H4 (cell line): Measurements from ENCODE around the gene SHF. TPM values are rescaled to one million over a fixed set of nuclear protein-coding genes. Genes with fewer than 3 reads are reported as not detected.
"Not testable (repeated sequence)": the region's sequence is repeated elsewhere in the genome, so short reads cannot be mapped to it uniquely, and the experiment has no call there.

Experiments used
- DNase-seq: peaks from one replicate; pipeline ENCODE4 v3.0.0-alpha.2; 2015; ENCODE audit warnings: low spot score
- total RNA-seq: library from RNA; depleted of rRNA; stranded (reverse); fragments of >200 nt; shearing (Covaris generic); gene quantifications from 2 replicates; pipeline ENCODE4 v1.2.3, GENCODE V29; 2014; rRNA removed

Gene SHF, protein sequence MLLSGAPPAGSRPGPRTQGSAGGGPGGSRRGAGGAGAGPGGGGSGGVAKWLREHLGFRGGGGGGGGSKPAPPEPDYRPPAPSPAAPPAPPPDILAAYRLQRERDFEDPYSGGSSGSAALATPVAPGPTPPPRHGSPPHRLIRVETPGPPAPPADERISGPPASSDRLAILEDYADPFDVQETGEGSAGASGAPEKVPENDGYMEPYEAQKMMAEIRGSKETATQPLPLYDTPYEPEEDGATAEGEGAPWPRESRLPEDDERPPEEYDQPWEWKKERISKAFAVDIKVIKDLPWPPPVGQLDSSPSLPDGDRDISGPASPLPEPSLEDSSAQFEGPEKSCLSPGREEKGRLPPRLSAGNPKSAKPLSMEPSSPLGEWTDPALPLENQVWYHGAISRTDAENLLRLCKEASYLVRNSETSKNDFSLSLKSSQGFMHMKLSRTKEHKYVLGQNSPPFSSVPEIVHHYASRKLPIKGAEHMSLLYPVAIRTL
- total RNA-seq = 2.7 and 5.1 TPM in 2 replicates

DNA sequence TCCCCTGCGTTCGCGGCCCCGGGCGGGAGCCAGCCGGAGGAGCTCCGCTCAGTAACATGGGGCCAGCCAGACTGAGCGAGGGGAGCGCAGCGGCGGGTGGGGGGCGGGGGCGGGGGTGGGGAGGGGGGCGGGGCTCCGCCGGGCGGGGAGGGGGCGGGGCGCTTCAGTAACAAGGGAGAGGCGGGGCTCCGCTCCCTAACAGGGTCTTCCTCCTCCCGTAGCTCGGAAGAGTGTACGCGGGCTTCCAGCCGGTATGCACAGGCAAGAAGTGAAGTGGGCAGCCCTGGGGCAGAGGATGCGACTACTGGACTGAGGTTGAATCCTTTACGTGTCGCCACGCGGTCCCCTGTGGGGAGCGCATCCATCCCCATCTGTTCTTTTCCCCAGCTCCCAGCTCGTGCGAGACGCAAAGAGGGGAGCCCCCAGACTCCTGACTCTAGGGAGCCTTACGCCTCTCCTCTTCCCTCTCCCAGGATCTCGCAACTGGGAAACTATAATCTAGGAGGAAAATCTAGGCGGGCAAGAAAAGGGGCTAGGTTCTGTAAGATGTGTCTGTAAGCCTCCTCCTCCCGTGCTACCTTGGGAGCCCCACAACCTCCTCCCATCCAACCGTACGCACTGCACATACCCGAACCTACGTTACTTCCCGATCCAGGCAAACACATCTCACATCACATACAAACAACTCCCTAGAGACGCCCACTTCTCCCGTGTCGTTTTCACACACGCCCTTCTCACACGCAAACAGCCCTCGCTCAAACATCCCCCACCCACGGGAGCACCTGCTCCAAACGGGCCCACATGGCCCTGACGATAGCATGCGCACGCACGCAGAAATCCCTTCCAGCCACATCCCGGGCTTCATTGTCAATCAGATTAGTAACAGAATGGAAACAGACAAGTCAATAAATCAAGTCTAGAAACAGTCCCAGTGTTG lies at the start of gene SHF:
SHF (minus strand) TSS at position 73 of the 937 bp plus-strand sequence; CDS start at position 58, 15 bp downstream.
- no peak for DNase-seq

DNA sequence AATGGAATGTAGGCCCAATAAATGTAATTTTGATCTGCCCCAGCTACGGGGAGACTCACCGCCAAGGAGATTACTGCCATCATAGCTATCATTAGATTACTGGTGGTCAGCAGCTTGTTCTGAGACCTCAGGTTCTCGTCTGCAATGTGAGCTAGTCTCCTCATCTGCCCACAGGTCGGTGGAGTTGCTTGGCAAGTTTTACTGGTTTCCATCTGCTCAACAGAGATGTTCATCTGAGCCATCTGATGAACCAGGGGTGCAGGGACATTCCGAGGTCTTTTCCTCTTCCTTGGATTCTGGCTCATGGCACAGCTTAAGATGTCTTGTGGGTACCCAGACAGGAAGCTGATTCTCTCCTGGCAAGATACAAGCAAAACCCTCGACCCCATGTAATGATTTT lies 49.0 kb upstream of the SHF start:
- DNase-seq = not testable (repeated sequence)

DNA sequence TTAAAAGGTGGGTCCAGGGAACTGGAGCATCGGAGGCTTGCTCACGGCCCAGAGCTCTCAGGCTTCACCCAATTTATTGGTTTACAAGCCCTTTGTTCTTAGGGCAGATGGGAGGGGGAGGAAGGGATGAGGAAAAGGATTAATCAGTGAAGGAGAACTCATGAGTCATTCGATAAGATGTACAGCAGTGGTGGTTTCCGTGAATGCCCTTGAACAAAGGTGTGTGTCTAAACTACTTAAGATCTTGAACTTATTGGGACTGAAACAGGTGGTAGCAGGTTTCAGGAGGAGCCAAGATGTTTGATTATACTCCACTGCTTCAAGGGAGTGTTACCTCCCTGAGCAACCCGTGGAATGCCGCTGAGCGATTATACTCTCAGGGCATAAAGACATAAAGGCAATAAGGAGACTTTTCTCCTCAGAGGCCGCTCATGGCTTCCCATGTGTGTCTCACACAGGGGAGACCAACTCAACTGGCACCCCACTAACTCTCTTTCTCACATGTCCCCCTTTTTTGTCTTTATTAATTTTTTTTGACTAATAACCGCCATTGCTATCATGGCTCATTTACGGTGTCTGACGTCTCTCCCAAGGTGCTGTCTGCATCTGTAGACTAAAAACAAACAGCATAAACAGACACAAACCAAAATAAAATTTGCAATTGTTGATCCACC lies 46.9 kb upstream of the SHF start:
- no peak for DNase-seq

DNA sequence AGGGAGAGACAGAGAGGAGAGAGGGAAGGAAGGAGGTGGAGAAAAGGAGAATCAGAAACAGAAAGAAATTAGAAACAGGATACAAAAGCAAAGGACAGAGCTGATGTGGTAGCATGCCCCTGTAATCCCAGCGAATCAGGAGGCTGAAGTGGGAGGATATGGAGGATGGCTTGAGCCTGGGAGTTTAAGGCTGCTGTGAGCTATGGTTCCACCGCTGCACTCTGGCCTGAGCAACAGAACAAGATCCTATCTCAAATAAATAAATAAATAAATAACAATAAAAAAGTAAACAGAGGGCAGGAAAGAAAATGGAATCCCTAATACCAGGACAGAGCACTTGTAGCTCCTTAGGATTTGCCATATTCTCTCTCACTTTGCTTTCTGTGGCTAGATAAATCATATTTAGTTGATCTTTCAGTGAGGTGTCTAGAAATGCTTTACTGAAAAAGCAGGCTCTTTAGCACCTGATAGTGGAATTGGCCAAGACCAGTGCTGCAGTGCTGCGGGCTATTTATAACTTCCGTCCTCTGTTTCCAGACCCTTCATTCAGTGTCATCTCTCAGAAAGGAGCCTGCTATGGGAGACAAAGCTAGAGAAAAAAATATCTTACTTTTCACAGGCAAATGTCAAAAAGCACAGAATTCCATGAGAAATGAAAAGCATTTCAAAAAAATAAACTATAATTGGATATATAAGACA lies 44.2 kb upstream of the SHF start:
- no peak for DNase-seq

DNA sequence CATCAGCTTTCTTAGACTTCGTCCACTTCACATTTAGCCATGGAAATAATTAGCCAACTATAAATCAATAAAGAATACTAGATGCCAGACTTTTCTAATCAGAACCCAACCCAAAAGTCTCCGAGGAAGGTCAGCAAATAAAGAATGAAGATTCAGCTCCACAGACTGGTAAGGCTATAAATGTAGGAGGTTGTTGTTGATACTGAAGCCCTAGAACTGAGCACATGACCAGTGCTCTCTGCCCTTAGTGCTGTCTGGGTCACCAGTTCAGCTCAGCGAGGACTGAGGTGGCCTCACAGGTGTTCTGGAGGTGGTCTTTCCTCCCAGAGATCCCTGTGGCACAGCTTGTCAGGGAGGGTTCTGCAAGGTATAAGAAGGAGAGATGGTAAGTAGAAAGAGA lies 43.4 kb upstream of the SHF start:
- no peak for DNase-seq

DNA sequence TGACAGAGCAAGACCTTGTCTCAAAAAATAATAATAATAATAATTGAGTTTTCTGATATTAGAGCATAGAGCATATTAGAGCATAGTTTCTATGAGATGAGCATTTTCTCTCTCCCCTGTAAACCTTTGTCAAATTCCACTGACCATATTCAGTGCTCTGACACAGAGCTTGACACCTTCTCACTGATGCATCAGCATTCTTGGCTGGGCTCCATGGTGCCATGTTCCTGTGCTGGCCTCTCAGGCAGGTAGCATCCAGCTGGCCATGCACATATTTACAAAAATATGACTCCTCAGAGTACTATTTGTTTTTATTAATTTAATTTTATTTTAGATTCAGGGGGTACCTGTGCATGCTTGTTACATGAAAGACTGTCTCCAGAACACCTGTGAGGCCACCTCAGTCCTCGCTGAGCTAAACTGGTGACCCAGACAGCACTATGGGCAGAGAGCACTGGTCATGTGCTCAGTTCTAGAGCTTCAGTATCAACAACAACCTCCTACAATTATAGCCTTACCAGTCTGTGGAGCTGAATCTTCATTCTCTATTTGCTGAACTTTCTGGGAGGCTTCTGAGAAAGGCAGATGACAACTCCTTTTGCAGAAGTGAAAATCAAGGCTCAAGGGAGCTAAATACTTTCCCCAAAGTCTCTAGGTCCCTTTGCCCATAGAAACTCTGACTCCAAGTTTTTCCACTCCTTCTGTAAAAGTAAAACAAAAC lies 42.6 kb upstream of the SHF start:
- no peak for DNase-seq

DNA sequence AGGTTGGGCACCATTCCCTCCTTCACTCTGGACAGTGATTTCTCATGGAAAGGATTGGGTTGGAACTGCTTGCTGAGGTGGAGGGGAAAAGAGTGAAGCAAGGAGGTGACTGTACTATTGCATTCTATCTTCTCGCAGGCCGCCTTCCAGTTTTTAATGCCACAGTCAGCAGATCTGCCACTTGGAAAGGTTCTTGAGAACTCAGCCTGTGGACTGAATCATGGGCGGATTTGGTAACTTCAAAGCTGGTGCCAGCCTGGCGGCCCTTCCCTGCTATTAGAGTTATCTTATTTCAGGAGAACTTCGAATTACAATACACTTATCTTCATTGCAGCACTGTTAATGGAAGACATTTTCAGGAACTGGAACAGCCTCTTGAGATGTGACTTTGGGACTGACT lies 41.2 kb upstream of the SHF start:
- DNase-seq = no peak

DNA sequence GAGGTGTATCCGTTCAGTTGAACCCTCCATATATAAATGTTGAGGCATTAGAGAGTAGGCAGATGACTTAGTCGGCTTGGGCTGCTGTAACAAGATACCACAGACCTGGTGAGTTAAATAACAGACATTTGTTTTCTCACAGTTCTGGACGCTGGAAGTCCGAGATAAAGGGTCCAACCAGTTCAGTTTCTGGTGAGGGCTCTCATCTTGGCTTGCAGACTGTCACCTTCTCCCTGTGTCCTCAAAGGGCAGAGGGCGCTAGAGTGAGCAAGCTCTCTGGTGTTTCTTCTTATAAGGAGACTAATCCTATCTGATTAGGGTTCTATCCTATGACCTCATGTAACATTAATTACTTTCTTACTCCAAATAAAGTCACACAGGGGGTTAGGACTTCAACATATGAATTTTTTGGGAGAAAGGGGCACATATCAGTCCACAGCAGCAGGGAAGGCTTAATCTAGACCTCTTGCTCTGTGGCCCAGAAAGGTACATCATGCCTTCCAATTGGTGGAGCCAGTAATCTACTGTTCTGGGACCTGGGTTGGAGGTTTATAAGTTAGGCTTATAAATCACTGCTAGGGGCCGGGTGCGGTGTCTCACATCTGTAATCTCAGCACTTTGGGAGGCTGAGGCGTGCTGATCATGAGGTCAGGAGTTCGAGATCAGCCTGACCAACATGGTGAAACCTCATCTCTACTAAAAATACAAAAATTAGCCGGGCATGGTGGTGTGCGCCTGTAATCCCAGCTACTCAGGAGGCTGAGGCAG lies 37.9 kb upstream of the SHF start:
- DNase-seq = no peak

DNA sequence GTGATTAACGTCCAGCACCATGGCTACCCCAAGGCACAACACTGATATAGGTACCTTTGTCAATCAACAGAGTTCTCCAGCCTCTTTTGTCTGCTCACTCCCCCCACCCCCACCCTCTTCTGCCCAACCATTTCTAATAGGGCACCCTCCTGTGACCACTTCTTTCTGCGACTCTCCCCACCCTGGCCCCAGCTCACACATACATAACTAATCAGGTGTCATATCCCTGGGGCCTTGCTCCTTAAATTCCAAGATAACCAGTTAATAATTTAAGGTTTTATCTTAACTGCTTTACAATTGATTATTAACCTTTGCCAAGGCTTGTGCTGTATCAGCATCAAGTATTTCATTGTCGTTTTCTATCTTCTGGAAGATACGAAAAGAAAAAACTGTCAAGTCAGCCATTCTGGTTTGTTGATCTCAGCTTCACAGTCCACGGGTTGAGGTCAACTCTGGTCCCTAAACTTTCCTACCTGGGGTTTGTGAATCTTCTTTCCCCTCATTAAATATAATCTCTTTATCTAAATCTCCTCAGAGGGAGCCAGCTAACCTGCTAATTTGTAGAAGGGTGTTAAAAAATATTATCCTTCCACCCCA lies 37.0 kb upstream of the SHF start:
- DNase-seq = no peak

DNA sequence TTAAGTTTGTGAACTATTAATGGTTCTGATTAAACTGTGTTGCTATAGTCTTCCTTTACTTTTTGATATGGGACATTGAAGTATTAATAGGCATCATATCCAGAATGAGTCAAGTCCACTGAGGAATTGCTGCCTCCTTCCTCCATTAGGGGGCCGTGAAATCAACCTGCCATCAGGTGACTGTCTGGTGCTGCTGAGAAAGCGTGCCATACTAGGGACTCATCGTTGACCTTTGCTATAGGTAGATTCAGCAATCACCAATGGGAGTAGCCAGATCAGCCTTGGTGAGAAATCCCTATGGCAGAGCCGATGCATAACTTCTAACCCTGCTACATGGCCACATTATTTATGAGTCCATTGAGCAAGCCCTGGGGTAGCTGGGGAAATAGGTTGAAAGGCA lies 34.2 kb upstream of the SHF start:
- no peak for DNase-seq

DNA sequence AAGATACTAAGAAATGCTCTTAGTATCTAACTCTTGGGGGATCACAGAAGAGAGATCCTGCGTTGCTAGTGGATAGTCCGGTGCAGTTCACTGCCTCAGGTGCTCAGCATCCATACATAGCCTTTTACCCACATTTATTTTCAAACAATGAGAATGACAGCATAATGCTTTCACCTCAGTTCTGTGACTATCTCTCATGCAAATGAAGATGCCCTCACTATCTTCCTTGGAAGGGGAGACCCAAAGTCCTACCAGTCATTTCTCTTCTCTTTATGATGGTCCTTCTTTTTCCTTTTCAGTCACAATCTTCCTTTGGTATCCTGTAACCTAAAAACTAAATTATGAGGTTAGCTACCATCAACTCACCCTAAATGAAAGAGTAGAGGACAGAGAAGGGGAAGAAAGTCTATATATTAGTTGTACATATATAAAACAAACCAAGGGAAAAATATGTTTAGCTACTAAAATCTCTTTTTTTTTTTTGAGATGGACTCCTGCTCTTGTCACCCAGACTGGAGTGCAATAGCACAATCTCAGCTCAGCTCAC lies 33.4 kb upstream of the SHF start:
- DNase-seq = no peak

DNA sequence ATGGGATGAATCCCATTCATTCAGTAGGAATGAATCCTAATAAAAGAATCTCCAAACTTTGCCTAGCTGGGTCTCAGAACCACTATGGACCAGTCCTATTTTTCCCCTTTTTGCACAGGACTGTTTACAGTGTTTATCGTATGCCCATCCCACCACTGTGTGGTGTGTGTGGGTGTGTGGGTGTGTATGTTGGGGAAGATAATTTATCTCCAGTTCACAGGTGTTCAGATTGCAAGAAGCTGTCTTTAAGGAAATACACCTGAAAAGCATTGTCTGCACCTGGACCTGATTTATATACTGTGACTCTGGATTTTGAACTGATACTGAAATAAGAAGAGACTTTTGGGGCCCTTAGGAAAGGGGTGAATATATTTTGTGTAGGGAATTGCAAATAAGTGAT lies 24.7 kb upstream of the SHF start:
- DNase-seq = no peak

DNA sequence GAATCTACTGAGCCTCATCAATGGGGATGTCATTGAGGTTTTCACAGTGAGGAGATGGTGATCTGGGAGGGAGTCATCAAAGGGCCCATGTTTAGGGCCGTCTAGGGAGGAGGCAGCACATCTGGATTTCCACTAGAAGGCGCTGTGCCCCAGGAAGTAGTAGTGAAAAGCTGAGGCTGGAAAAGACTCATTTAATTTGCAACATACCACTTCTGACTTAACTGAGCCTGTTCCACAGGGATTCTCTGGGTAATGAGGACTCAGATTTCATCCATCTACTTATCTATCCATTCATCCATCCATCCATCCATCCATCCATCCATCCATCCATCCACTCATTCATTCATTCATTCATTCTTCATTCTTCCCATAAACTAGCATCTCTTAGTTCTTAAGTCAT lies 17.4 kb upstream of the SHF start:
- peak; percentile 68 for DNase-seq

DNA sequence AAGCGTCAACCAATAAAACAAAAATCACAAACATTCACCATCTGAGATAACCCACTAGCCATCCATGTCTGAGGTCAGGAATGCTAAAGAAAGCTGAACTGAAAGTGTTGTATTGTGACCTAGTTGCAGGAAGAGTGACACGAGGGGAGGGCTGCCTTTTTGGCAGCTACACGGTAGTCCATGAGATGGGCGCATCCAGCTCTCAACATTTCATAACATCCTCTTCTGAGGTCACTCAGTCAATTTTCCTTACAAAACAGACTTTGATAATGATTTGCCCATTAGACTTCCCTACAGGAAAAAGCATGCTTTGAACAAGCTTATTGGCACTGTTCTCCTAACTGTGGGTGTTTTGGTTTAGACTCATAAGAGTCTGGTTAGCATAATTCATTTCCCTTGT lies 15.4 kb upstream of the SHF start:
- DNase-seq = no peak

DNA sequence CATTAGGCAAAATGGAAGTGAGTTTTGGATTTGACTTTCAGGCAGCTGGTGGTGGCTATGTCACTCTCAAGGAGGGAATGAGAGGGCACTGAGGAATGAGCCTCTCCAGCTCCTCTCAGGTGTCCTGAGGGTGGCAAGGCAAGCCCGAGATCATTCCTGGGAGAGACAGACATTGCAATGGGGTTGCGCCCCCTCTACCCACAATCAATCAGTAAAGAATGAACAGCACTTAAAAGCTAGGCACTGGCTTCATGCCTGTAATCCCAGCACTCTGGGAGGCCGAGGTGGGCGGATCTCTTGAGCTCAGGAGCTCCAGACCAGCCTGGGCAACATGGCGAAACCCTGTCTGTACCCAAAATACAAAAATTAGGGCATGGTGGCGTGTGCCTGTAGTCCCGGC lies 14.1 kb upstream of the SHF start:
- DNase-seq = no peak

DNA sequence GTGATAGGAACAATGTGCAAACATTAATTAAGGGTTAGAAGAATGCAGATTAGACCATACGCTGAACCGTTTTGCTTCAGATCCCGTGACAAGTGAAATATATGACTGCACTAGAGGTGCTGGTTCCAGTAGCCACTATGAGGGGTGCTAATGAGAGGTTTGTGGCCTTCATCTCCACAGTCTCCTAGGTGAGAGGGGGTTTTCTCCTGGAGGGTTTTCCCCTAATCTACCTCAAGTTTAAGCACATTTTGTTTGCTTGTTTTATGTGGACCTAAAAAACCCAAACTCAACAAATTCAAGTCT lies 13.7 kb upstream of the SHF start:
- no peak for DNase-seq

DNA sequence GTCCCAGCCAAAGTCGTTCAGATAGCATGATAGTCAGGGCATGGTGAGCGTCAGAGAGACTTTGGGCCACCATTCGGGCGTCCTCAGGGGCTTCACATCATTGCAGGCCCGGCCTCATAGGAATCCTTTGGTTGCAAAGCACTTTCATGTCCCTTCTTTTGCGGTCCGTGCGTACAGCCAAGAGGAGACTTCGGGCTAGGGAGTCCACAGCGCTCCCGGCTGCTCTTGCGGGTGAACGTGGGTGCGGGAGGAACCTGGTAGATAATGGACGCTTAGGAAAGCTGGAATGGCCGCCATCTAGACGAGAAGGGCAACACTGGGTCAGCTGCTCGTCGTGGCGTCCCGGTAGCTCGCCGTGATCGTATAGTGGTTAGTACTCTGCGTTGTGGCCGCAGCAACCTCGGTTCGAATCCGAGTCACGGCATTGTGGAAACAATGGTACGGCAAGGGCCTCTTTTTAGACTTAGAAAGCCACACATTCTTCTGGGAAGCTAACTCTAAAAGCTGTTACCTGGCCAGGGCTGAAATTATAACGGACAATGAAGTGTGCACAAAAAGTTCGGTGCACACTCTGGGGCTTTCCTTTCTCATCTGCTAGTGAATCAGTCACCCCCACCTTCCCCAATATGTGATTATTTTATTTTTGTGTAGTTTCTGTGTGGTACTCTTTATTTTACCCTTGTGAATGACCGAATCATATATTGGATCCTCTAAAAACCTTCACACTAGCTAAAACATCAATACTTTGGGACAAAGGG lies 13.2 kb upstream of the SHF start:
- DNase-seq = peak; percentile 85

DNA sequence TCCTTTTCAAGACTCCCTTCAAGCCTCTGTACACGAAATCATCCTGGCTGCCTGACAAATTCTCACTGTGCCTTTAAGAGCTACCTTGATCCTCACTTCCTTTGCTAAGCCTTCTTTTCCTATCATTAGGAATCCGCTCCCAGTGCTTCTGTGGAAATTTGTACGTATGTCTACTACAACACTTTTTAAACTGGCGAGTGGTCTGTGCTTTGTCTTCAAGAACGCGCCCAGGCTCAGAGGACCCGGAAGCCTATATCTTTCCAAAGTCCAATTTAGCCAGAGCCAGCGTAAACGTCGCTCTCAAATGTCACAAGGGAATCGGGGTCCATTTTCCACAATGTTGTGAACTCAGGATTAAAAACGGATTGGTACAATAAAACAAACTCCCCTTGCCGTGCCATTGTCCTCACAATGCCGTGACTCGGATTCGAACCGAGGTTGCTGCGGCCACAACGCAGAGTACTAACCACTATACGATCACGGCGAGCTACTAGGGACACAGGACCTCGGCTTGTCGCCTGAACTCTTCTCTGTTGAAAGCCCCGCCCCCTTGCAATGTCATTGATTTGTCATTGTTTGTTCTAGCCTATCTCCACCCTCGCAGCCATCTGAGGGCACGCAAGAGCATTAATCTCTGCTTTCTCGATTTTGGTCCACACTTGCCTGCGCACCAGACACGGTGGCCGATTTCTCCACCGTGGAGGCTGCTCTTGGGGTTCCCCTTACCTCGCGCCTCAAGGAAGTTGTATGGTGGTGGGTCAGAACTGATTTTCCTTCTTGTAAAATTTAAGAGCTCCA lies 12.4 kb upstream of the SHF start:
- DNase-seq = peak; percentile 96
